Smooth muscle cell (in vitro differentiated cells): ENCODE data around the gene ATP6V0D1. TPM values are rescaled to one million over a fixed set of nuclear protein-coding genes. Genes with fewer than 3 reads are reported as not detected.

ENCODE experiments used
- DNase-seq: peaks from one replicate; lab custom pipeline; 2025; ENCODE audit not compliant: unreplicated experiment; lab: John Stamatoyannopoulos, UW
- H2AFZ ChIP-seq: fragments of 200-600 bp; sonication (generic); 2 replicates; pipeline ENCODE4 v1.6.0; 2016; ENCODE audit warnings: antibody characterized with exemption, low read depth, mild to moderate bottlenecking
- H3F3A ChIP-seq: fragments of 200-600 bp; sonication (generic); 2 replicates; pipeline ENCODE4 v1.6.0; 2017; ENCODE audit warnings: antibody characterized with exemption, low read depth
- H3K27ac ChIP-seq: fragments of 200-600 bp; sonication (generic); 2 replicates; pipeline ENCODE4 v1.5.1; 2016; ENCODE audit warnings: low read depth, mild to moderate bottlenecking
- H3K27me3 ChIP-seq: fragments of 200-600 bp; sonication (generic); 2 replicates; pipeline ENCODE4 v1.6.1; 2016; ENCODE audit warnings: low read depth, mild to moderate bottlenecking
- H3K36me3 ChIP-seq: fragments of 200-600 bp; sonication (generic); 2 replicates; pipeline ENCODE4 v1.5.1; 2016; ENCODE audit warnings: low read depth
- H3K4me1 ChIP-seq: fragments of 200-600 bp; sonication (generic); 2 replicates; pipeline ENCODE4 v1.5.1; 2016; ENCODE audit warnings: low read depth
- H3K4me2 ChIP-seq: fragments of 200-600 bp; sonication (generic); 2 replicates; pipeline ENCODE4 v1.6.0; 2016; ENCODE audit warnings: mild to moderate bottlenecking
- H3K4me3 ChIP-seq: fragments of 200-600 bp; sonication (generic); 2 replicates; pipeline ENCODE4 v1.5.1; 2016; ENCODE audit warnings: mild to moderate bottlenecking
- H3K79me2 ChIP-seq: fragments of 200-600 bp; sonication (generic); 2 replicates; pipeline ENCODE4 v1.6.0; 2016; ENCODE audit warnings: low read depth, mild to moderate bottlenecking
- H3K9ac ChIP-seq: fragments of 200-600 bp; sonication (generic); 2 replicates; pipeline ENCODE4 v1.6.0; 2016; ENCODE audit warnings: low read depth
- H3K9me3 ChIP-seq: fragments of 200-600 bp; sonication (generic); replicated peaks from 2 replicates; pipeline ENCODE4 v1.5.1; 2016; ENCODE audit warnings: low read depth
- H4K20me1 ChIP-seq: fragments of 200-600 bp; sonication (generic); 2 replicates; pipeline ENCODE4 v1.6.0; 2016; ENCODE audit warnings: low read depth
- WGBS: methylation state at CpG from one replicate; pipeline ENCODE4 v1.1.7; 2016; ENCODE audit warnings: low lambda C conversion rate; 5-methylcytosine and 5-hydroxymethylcytosine counted together
- polyA plus RNA-seq: library from polyadenylated mRNA; unstranded; fragments of >200 nt; fragmentation: Nextera tagmentation; extraction: Ambion mirVana; gene quantifications from 2 replicates; pipeline ENCODE4 v1.2.1, GENCODE V29; 2016
- total RNA-seq: library from RNA; depleted of rRNA; stranded (reverse); fragments of >200 nt; gene quantifications from 2 replicates; pipeline ENCODE4 v1.2.3, GENCODE V29; 2014
- TF ChIP-seq, protein P1 (sequence below): fragments of 200-600 bp; sonication (generic); IDR thresholded peaks from 2 replicates; pipeline ENCODE4 v1.5.1; 2017; ENCODE audit warnings: borderline replicate concordance, mild to moderate bottlenecking, antibody characterized with exemption; ENCODE audit not compliant: insufficient read depth, poor library complexity, severe bottlenecking

The ATP6V0D1 gene
- total and polyA plus RNA-seq, 2 experiments from 2014 or later: 96.8 to 114 TPM

DNA sequence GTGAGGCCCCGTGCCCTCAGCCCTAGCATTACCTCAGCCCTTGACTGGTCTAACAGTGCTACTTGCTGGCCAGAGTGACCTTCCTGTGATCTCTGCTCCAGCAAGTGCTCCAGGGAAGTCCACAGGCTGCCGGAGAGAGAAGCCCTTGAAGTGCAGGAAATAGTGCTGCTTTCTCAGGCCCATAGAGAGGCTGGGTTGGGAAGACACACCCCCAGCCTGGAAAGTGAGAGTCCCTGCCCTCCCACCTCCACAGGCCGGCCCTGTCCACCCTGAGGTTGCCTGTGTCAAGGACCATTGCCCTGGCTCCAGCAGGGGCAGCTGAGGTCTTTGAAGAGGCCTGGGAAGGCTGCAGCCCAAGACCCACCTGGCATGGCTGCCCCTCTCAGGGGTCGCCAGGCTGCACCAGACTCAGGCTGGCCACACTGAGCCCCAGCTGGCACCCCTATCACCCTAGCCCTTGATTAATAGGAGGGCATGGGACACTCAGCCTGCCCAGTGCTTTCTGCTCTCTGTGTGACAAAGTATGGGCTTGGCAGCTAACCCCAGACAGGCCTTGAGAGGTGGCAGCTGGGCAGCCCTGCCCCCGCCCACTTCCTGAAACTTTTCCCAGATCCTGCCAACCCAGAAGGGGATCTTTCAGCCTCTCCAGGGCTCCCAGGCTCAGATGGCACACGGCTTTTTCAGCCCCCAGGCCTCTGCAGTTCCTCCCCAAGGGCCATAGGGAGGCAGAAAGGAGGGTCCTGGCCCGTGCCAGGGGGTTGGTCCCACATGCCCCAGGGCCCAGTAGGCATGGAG lies 21.7 kb downstream of the ATP6V0D1 start:
- H3K27me3 ChIP-seq: no peaks in the 10 kb centered on the region
- H3K4me1 ChIP-seq: no peaks in the 10 kb centered on the region
- H3K79me2 ChIP-seq: peaks cover 20% of the 10 kb centered on the region
- no peaks in the 10 kb centered on the region for H3K9me3 ChIP-seq
- H3K4me2 ChIP-seq: no peak overlapping the region
- DNase-seq: no peak
- H2AFZ ChIP-seq: no peak overlapping the region
- WGBS: 81% methylated on average over 7 of the region's 7 CpGs
- TF ChIP-seq, protein P1, sequence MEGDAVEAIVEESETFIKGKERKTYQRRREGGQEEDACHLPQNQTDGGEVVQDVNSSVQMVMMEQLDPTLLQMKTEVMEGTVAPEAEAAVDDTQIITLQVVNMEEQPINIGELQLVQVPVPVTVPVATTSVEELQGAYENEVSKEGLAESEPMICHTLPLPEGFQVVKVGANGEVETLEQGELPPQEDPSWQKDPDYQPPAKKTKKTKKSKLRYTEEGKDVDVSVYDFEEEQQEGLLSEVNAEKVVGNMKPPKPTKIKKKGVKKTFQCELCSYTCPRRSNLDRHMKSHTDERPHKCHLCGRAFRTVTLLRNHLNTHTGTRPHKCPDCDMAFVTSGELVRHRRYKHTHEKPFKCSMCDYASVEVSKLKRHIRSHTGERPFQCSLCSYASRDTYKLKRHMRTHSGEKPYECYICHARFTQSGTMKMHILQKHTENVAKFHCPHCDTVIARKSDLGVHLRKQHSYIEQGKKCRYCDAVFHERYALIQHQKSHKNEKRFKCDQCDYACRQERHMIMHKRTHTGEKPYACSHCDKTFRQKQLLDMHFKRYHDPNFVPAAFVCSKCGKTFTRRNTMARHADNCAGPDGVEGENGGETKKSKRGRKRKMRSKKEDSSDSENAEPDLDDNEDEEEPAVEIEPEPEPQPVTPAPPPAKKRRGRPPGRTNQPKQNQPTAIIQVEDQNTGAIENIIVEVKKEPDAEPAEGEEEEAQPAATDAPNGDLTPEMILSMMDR: no peak
- no peaks in the 10 kb centered on the region for H3K36me3 ChIP-seq
- H3F3A ChIP-seq: no peaks in the 10 kb centered on the region
- H3K27ac ChIP-seq: no peak overlapping the region
- H3K9ac ChIP-seq: no peak overlapping the region
- no peak overlapping the region for H3K4me3 ChIP-seq
- H4K20me1 ChIP-seq: peaks cover 100% of the 10 kb centered on the region

DNA sequence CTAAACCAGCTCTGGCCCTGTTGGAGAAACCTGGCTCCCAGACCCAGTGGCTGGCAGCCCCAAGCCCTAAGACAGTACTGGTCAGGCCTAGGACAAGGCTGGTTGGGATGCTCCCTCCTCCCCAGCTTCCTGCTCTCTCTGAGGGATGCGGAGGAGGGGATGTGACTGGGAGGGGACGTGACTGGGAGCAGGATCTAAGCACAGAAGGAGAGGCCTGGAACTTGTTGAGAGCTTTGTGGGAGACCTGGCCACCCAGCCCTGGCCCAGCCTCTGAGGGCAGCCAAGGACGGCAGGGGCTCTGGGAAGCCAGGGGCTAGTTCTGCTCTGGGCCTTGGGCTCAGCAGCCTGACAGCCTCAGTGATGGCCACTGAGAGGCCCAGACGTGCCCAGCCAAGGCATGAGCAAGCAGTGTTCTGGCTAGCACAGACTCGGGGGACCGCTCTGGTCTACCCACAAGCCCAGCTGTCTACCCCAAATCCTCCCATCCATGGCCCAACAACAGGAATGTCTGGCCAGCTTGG lies 22.8 kb downstream of the ATP6V0D1 start:
- no peaks in the 10 kb centered on the region for H3K4me1 ChIP-seq
- H3K4me3 ChIP-seq: no peak overlapping the region
- no peaks in the 10 kb centered on the region for H3K27me3 ChIP-seq
- TF ChIP-seq, protein P1: no peak
- peaks cover 100% of the 10 kb centered on the region for H4K20me1 ChIP-seq
- H3K36me3 ChIP-seq: no peaks in the 10 kb centered on the region
- H3K4me2 ChIP-seq: no peak overlapping the region
- 77% methylated on average over 6 of the region's 6 CpGs for WGBS
- no peak overlapping the region for H3K9ac ChIP-seq
- DNase-seq: no peak
- H2AFZ ChIP-seq: no peak overlapping the region
- H3F3A ChIP-seq: no peaks in the 10 kb centered on the region
- no peaks in the 10 kb centered on the region for H3K9me3 ChIP-seq
- no peak overlapping the region for H3K27ac ChIP-seq
- peaks cover 14% of the 10 kb centered on the region for H3K79me2 ChIP-seq

DNA sequence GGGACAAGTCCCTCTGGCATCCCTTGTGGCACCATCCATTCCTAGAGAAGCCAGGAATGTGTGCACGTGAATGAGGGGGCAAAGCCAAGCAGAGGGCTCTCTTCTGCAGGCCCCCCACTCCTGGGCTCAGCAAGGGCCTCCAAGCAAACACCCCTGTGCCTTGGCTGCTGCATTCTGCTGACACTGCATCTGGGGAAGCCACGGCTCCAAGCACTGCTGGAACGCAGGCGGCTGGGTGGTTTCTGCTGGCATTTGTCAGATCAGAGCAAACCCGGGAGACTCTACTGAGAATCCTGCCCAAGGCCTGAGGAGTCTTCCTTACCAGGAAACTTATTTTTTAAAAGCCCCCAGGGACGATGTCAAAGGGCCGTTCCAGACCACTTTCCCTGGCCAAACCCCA lies 23.3 kb downstream of the ATP6V0D1 start:
- no peak overlapping the region for H3K27ac ChIP-seq
- H3F3A ChIP-seq: no peaks in the 10 kb centered on the region
- no peak for DNase-seq
- H3K4me1 ChIP-seq: no peaks in the 10 kb centered on the region
- no peaks in the 10 kb centered on the region for H3K9me3 ChIP-seq
- peaks cover 98% of the 10 kb centered on the region for H4K20me1 ChIP-seq
- H3K9ac ChIP-seq: no peak overlapping the region
- TF ChIP-seq, protein P1: no peak
- H3K4me2 ChIP-seq: no peak overlapping the region
- 73% methylated on average over 7 of the region's 7 CpGs for WGBS
- no peaks in the 10 kb centered on the region for H3K36me3 ChIP-seq
- H3K79me2 ChIP-seq: peaks cover 12% of the 10 kb centered on the region
- H2AFZ ChIP-seq: no peak overlapping the region
- H3K4me3 ChIP-seq: no peak overlapping the region
- no peaks in the 10 kb centered on the region for H3K27me3 ChIP-seq
